Measurements from ENCODE around the gene NPR1. TPM values are rescaled to one million over a fixed set of nuclear protein-coding genes. Genes with fewer than 3 reads are reported as not detected.
A peak's percentile ranks its signal among the peaks of the same experiment; 100 is the strongest.
"Not testable (repeated sequence)": the region's sequence is repeated elsewhere in the genome, so short reads cannot be mapped to it uniquely, and the experiment has no call there.

Gene NPR1
- total RNA-seq, 1 donor from 2014 or later = 34.1 TPM

GRCh38 chr1:153671628-153672353 lies 6.7 kb upstream of the NPR1 start:
- intact Hi-C loops (cut with DNase I) = not testable (repeated sequence)
- ATAC-seq (peak; percentile 42), DNase-seq (ENCODE audit: low spot score) (peak; percentile 64)

GRCh38 chr1:153673511-153673910 lies 5.0 kb upstream of the NPR1 start:
- intact Hi-C loops (cut with DNase I) = no loop called here
- ATAC-seq = no peak
- DNase-seq (ENCODE audit: low spot score) = no peak

GRCh38 chr1:153677718-153678518 lies 570 bp upstream of the NPR1 start:
- peak; percentile 80 for ATAC-seq
- intact Hi-C loops (cut with DNase I) = no loop called here
- DNase-seq (ENCODE audit: low spot score) = no peak

GRCh38 chr1:153679337-153680119 lies 1.0 kb downstream of the NPR1 start:
- intact Hi-C loops (cut with DNase I) = no loop called here
- ATAC-seq = peak; percentile 19
- no peak for DNase-seq (ENCODE audit: low spot score)

- intact Hi-C loops (cut with DNase I) = no loop called here
- ATAC-seq (no peak), DNase-seq (ENCODE audit: low spot score) (no peak)
These were observed 1.6 kb downstream of the NPR1 start for GRCh38 chr1:153680120-153680403.

- DNase-seq (ENCODE audit: low spot score) (no peak), ATAC-seq (no peak)
- intact Hi-C loops (cut with DNase I) = no loop called here
These were observed 4.2 kb downstream of the NPR1 start for GRCh38 chr1:153682730-153683129.

- intact Hi-C loops (cut with DNase I) = no loop called here
- DNase-seq (ENCODE audit: low spot score) = no peak
- ATAC-seq = no peak
These were observed 5.4 kb downstream of the NPR1 start for GRCh38 chr1:153683854-153684253.

GRCh38 chr1:153684892-153685291 lies 6.4 kb downstream of the NPR1 start:
- ATAC-seq = no peak
- DNase-seq (ENCODE audit: low spot score) = no peak
- intact Hi-C loops (cut with DNase I) = no loop called here

GRCh38 chr1:153685544-153686340 lies 7.3 kb downstream of the NPR1 start:
- DNase-seq (ENCODE audit: low spot score) = no peak
- intact Hi-C loops (cut with DNase I) = no loop called here
- ATAC-seq = no peak

GRCh38 chr1:153687346-153688125 lies 9.0 kb downstream of the NPR1 start:
- intact Hi-C loops (cut with DNase I) = no loop called here
- no peak for ATAC-seq
- DNase-seq (ENCODE audit: low spot score) = no peak

GRCh38 chr1:153688276-153688675 lies 9.8 kb downstream of the NPR1 start:
- no peak for DNase-seq (ENCODE audit: low spot score)
- intact Hi-C loops (cut with DNase I) = no loop called here
- ATAC-seq = no peak

- no peak for DNase-seq (ENCODE audit: low spot score)
- intact Hi-C loops (cut with DNase I) = no loop called here
- no peak for ATAC-seq
These were observed 10.3 kb downstream of the NPR1 start for GRCh38 chr1:153688736-153689328.

- ATAC-seq = no peak
- DNase-seq (ENCODE audit: low spot score) = no peak
- intact Hi-C loops (cut with DNase I) = no loop called here
These were observed 15.0 kb downstream of the NPR1 start for GRCh38 chr1:153693466-153693865.

- intact Hi-C loops (cut with DNase I) = no loop called here
- ATAC-seq (no peak), DNase-seq (ENCODE audit: low spot score) (no peak)
These were observed 18.3 kb downstream of the NPR1 start for GRCh38 chr1:153696741-153697140.

- intact Hi-C loops (cut with DNase I) = no loop called here
- ATAC-seq (peak; percentile 75), DNase-seq (ENCODE audit: low spot score) (peak; percentile 61)
These were observed 18.9 kb downstream of the NPR1 start for GRCh38 chr1:153697191-153698019.

- ATAC-seq (peak; percentile 77), DNase-seq (ENCODE audit: low spot score) (peak; percentile 80)
- intact Hi-C loops (cut with DNase I) = no loop called here
These were observed 19.8 kb downstream of the NPR1 start for GRCh38 chr1:153698020-153698922.

Data from sciatic nerve (tissue), 2 donors.